Measurements from ENCODE around the gene TLE7. TPM values are rescaled to one million over a fixed set of nuclear protein-coding genes. Genes with fewer than 3 reads are reported as not detected.

TLE7 gene
- total RNA-seq, 1 donor from 2014 or later = not detected

Other genes with a start within 250 kb of the TLE7 start
- 0.37 and 0.52 TPM in 2 replicates for gene HYDIN, start 211.3 kb downstream of the TLE7 start, total RNA-seq
- 39.2 and 53.9 TPM in 2 replicates for gene CMTR2, start 152.7 kb downstream of the TLE7 start, total RNA-seq
- 0.94 TPM in 1 of 2 replicates, not detected in the other for gene CALB2, start 83.3 kb downstream of the TLE7 start, total RNA-seq
- gene ZNF23, start 20.2 kb upstream of the TLE7 start, total RNA-seq = 8.9 and 9.0 TPM in 2 replicates
- gene ZNF19, start 47.3 kb upstream of the TLE7 start, total RNA-seq = 2.2 and 3.8 TPM in 2 replicates
- gene CHST4, start 84.4 kb upstream of the TLE7 start, total RNA-seq = not detected in 2 replicates
- not detected in 2 replicates for gene TAT, start 135.0 kb upstream of the TLE7 start, total RNA-seq
- not detected in 2 replicates for gene MARVELD3, start 184.1 kb upstream of the TLE7 start, total RNA-seq